GM19328 (cell line): Measurements from ENCODE around the gene C19orf85.
"Not testable (repeated sequence)": the region's sequence is repeated elsewhere in the genome, so short reads cannot be mapped to it uniquely, and the experiment has no call there.

Experiments used
- ATAC-seq: cut with Tn5 transposase; IDR thresholded peaks from one replicate; pipeline ENCODE4 v1.9.1; 2021; ENCODE audit warnings: mild to moderate bottlenecking, moderate library complexity; ENCODE audit not compliant: unreplicated experiment

The C19orf85 gene

DNA sequence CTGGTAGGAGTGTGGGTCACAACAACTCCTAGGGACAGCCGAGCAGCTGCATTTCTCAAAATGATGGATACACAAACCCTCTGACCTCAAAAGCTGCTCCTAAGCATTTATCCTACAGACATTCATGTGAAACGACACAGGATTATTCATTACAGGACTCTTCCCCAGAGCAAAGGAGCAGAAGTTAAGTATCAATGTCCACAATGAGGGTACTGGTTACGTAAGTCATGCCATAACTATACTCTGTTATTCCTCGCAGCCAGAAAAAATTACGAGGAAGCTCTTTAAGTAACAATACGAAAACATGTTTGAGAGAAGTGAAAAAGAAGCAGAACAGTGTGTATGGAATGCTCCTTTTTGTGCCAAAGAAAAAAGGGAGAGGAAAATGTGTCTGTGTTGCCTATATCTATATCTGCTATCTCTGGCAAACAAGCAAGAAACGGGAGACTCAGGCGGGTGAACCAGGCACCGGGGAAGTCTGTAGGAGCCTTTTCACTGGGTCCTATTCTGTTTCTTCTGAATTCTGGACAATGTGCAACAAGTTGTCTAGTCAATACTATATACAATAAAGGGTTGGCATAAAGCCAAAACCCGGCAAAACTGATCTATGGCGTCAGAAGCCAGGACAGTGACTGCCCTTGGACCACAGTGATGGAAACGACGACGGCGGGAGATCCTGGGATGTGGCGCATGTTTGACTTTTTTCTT, 4.4 kb downstream of the C19orf85 start:
- ATAC-seq = no peak

DNA sequence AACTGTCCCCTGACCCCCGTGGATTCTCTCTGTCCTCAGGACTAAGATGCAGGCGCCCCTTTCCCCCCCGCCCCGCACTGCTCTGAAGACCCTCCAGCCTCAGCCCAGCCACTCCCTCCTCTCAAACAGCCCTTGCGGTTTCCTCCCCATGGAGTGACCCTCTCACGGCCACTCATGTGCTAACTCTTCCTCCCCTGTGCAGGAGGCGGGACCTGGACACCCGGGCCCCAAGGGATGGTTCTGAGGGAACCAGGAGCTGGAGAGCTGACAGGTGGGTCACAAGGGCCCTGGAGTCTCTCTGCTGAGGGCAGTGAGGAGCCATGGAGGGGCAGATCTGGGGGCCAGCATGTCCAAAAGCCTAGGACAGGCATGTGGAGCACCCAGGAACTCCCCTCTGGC, 5.0 kb downstream of the C19orf85 start:
- no peak for ATAC-seq

- ATAC-seq = no peak
Observed at GRCh38 chr19:55457683-55458457, 6.7 kb downstream of the C19orf85 start.

DNA sequence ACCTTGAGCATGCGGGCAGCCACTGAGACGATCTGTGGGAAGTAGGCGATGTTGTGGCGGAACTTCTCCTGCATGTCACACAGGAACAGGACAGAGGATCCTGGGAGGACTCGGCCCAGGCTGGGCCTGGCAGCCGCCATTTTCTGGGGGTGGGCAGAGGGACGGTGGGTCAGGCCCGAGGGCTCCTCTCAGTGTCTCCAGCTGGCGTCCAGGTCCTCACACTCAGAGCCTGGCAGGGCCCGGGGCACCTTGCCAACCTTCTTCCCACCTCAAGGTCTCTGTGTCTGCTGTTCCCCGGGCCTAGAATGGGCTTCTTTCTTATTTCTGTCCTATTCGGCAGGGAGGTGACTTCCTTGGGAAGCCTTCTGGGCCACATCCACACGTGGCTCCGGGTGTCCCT, 8.2 kb downstream of the C19orf85 start:
- no peak for ATAC-seq

DNA sequence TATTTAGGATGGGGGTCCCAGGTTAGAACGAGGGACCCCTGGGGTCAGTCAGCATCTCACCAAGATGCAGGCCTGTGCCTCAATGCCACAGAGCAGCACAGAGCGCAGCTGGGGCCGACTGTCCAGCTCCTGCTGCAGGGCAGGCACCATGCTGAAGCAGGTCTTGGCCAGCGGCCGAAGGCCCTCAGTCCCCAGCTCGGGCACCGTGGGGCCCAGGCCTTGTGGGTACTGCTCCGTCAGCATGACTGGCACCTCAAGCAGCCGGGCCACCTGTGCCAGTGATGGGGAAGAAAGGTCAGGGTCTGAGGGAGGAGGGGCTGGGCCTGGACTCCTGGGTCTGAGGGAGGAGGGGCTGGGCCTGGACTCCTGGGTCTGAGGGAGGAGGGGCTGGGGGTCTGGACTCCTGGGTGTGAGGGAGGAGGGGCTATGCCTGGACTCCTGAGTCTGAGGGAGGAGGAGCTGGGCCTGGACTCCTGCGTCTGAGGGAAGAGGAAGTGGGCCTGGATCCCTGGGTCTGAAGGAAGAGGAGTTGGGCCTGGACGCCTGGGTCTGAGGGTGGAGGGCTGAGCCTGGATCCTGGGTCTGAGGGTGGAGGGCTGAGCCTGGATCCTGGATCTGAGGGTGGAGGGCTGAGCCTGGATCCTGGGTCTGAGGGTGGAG, 8.8 kb downstream of the C19orf85 start:
- ATAC-seq = no peak

- ATAC-seq = no peak
Observed at GRCh38 chr19:55454787-55455243, 9.7 kb downstream of the C19orf85 start.

DNA sequence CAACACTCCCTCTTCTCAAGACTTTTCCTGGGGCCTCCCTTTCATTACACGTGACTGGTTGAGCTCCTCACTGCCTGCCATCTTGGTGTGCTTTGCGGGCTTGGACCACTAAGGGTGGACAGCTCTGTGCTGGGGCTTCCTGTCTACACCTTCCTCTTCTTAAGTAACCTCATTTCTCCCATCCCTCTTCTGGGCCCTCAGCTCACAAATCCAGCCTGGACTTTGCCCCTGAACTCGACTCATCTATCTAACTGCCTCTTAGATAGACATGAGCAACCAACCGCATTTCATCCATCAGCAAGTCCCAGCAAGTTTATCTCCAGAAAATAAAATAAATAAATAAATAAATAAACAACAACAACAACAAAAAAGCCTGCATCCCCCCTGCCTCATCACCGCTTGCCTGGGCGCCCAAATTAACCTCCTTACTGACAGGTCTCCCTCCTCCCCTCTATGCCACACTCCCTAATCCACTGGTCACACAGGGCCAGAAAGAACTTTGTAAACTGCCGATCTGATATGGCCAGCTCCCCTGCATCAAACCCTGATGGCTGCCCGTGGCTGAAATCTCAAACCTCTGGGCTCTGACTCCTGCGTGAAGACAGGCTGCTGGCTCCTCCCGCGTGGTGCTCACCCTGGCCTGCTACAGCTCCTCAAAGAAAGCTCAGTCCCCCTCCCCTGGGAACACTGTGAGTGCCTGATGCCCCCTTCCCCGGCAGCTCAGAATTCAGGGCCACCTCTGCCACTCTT, 10.9 kb downstream of the C19orf85 start:
- no peak for ATAC-seq

- ATAC-seq = no peak
Observed at GRCh38 chr19:55452749-55453346, 11.7 kb downstream of the C19orf85 start.

DNA sequence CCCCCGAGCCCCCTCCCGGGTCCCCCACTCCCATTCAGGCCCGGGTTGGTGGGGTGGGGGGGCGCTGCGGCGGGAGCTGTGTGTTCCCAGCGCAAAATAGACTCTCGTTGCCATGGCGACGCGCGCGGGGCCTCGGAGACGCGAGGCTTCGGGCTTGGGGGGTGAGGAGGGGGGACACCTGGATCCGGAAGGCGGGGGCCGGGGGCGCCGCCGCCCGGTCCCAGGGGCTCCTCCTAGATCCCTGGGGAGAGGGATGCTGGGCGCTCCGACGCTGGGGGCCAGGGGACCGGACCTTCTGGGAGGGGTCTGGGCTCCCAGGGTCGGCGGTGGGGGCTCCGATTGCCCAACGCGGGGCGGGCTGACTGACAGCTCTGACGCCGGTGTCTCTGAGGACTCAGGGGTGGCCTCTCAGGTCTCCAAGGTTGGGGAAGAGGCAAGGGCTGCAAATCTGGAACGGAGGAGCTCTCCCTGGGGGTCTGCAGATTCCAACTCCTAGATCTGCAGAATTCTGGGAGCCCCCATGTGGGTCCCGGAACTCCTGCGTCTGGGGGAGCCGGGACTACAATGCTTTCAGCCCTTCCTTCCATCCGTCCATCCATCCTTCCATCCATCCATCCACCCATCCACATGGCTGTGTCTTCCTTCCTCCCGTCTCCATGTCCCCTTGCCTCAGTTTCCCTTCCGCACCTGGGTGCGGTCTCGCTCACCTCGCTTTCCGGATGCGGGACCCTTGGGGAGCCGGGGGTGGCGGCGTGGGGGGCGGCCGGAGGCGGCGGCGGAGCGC, 12.4 kb downstream of the C19orf85 start:
- no peak for ATAC-seq

DNA sequence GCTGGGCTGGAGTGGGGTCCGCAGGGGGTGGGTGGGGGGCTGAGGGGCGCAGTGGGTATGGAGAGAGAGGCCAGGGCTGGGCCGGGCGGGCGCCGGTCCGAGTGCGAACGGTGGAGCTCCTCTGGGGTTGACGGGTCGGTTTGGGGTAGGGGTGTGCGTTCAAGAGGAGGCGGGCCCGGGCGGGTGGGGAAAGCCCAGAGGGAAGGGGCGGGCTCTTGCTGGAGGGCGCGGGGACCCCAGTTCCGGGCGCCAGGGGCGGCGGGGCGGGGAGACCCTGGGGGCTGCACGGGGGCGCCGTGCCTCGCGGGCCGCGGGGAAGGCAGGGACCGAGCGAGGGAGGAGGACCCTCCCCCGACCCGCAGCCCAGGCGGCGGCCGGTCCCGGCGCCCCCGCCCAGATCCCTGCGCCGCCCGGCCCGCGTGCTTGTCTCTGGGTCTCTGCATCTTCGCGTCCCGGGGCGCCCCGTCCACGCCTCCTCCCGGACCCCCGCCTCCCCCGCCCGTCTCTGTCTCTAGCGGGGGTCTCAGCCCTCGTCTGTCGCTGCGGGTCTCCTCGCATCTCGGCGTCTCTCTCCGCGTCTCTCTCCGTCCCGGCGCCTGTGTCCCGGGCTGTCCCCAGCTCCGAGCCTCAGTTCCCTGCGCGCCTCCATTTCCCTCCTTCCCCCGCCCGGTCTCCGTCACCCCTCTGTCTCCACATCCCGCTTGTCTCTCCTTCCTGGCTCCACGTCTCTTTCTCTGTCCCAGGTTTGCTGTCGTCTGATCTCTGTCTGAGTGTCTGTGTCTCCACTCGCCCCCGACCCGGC, 13.2 kb downstream of the C19orf85 start:
- no peak for ATAC-seq

GRCh38 chr19:55449469-55449868, 15.1 kb downstream of the C19orf85 start:
- ATAC-seq = no peak

DNA sequence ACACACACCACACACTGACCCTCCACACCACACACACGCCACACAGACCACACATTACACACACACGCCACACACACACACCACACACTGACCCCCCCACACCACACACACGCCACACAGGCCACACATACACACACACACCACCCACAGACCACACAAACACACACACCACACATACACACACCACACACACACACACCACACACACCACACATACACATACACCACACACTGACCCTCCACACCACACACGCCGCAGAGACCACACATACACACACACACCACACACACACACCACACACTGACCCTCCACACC, 16.4 kb downstream of the C19orf85 start:
- ATAC-seq = not testable (repeated sequence)

- ATAC-seq = no peak
Observed at GRCh38 chr19:55447421-55448174, 17.0 kb downstream of the C19orf85 start.

GRCh38 chr19:55446060-55446459, 18.5 kb downstream of the C19orf85 start:
- no peak for ATAC-seq

DNA sequence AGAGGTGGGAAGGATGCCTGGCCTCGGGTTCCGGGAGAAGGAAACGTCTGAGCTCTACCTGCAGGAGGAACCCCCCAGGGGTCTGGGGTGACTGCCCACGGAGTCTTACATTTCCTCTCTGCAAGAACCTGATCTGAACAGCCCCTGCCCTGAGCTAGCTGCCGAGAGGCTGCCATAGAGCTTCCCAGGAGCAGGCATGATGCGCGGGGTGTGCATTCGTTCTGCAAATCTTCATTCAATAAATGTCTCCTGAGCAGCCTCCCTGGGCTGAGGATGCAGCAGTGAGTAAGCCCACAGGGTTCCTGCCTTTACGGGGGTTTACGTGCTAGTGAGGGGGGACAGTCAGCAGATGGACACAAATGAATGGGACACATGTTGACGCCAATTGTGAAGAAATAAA, 19.9 kb downstream of the C19orf85 start:
- ATAC-seq = no peak

DNA sequence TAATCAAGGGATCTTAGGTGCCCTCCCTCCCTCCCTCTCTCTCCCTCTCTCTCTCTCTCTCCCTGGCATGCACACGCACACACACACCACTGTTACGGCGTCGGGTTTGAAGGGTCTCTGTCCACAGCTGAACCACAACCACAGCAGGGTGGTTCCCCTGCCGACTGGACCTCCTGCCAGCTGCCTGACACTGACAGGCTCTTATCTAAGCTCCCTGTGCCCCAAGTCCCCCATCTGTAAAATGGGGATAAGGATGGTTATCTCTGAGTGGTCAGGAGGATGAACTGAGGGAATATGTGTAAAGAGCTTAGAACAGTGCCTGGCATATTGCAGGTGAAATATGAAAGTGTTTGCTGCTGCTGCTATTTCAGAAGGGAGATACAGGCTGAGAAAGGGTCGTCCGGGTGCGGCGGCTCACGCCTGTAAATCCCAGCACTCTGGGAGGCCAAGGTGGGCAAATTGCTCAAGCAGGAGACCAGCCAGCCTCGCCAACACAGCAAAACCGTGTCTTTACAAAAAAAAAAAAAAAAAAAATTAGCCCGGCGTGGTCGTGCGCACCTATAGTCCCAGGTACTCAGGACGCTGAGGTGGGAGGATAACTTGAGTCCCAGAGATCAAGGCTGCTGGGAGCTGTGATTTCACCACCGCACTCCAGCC, 20.6 kb downstream of the C19orf85 start:
- no peak for ATAC-seq

GRCh38 chr19:55443045-55443823, 21.3 kb downstream of the C19orf85 start, which contains the start of gene SHISA7:
Gene SHISA7, minus strand, starts transcription at chr19:55443300. Its CDS starts 437 bp downstream, at chr19:55442863.
- ATAC-seq = no peak
